ENCODE measurements around the gene ANKRD52. TPM values are rescaled to one million over a fixed set of nuclear protein-coding genes. Genes with fewer than 3 reads are reported as not detected.

Gene ANKRD52
- total and polyA plus RNA-seq, 9 of the 15 experiments (the other 6 are each of a cell fraction or from before 2014, with no cell fraction given): 0.52 to 46.8 (median 7.9) TPM

GRCh38 chr12:56189918-56190694, 68.1 kb downstream of the ANKRD52 start (continued):
- TF ChIP-seq ADNP (tag; IDR thresholded peaks at IDR 0.05) (peak; percentile 98), ZSCAN29 (IDR thresholded peaks at IDR 0.05) (peak; percentile 70; the same call in 1 of the 2 replicates), ZNF384 (IDR thresholded peaks at IDR 0.05; ENCODE audit: low read depth, low read length) (peak; percentile 93), SPI1 (IDR thresholded peaks at IDR 0.05; ENCODE audit: borderline replicate concordance, low read depth, low read length) (no peak), SMARCA4 (IDR thresholded peaks at IDR 0.05) (peak; percentile 28; the same call in 1 of the 2 replicates), DMBX1 (CRISPR knock-in tag; IDR thresholded peaks at IDR 0.05; ENCODE audit: borderline replicate concordance) (no peak), ZNF76 (CRISPR knock-in tag; IDR thresholded peaks at IDR 0.05; ENCODE audit: borderline replicate concordance) (no peak), ZBTB11 (CRISPR knock-in tag; IDR thresholded peaks at IDR 0.05) (peak in 2 of 3 experiments; percentile 20 to 89; a peak in 2 of 6 replicates), CTBP1 (IDR thresholded peaks at IDR 0.05; ENCODE audit: borderline replicate concordance) (peak; percentile 51; the same call in 1 of the 2 replicates), KLF1 (tag; IDR thresholded peaks at IDR 0.05) (peak; percentile 67; the same call in 1 of the 2 replicates), ZC3H4 (CRISPR knock-in tag; IDR thresholded peaks at IDR 0.05; ENCODE audit: borderline replicate concordance) (no peak), BCOR (IDR thresholded peaks at IDR 0.05) (peak; percentile 83), ATF7 (IDR thresholded peaks at IDR 0.05) (peak; percentile 57), ILK (tag; IDR thresholded peaks at IDR 0.05; ENCODE audit: borderline replicate concordance, low read depth) (no peak), GATAD2A (IDR thresholded peaks at IDR 0.05) (0 out of 2 replicates have a peak, but pooled peaks have one; percentile 14), SMARCE1 (IDR thresholded peaks at IDR 0.05) (peak; percentile 36; the same call in 1 of the 2 replicates), ZZZ3 (IDR thresholded peaks at IDR 0.05) (no peak), NFRKB (IDR thresholded peaks at IDR 0.05; ENCODE audit: low read depth) (peak; percentile 73; the same call in 1 of the 2 replicates)
- TF ChIP-seq, protein P1, sequence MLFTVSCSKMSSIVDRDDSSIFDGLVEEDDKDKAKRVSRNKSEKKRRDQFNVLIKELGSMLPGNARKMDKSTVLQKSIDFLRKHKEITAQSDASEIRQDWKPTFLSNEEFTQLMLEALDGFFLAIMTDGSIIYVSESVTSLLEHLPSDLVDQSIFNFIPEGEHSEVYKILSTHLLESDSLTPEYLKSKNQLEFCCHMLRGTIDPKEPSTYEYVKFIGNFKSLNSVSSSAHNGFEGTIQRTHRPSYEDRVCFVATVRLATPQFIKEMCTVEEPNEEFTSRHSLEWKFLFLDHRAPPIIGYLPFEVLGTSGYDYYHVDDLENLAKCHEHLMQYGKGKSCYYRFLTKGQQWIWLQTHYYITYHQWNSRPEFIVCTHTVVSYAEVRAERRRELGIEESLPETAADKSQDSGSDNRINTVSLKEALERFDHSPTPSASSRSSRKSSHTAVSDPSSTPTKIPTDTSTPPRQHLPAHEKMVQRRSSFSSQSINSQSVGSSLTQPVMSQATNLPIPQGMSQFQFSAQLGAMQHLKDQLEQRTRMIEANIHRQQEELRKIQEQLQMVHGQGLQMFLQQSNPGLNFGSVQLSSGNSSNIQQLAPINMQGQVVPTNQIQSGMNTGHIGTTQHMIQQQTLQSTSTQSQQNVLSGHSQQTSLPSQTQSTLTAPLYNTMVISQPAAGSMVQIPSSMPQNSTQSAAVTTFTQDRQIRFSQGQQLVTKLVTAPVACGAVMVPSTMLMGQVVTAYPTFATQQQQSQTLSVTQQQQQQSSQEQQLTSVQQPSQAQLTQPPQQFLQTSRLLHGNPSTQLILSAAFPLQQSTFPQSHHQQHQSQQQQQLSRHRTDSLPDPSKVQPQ (CRISPR knock-in tag; IDR thresholded peaks at IDR 0.05; ENCODE audit: borderline replicate concordance): no peak
- TF ChIP-seq, protein P2, sequence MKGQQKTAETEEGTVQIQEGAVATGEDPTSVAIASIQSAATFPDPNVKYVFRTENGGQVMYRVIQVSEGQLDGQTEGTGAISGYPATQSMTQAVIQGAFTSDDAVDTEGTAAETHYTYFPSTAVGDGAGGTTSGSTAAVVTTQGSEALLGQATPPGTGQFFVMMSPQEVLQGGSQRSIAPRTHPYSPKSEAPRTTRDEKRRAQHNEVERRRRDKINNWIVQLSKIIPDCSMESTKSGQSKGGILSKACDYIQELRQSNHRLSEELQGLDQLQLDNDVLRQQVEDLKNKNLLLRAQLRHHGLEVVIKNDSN (CRISPR knock-in tag; IDR thresholded peaks at IDR 0.05): peak; percentile 5; the same call in 1 of the 2 replicates

All from K562 (cell line).